NCI-H69 (cell line): ENCODE measurements around the gene PARD6B.
"Not testable (repeated sequence)": the region's sequence is repeated elsewhere in the genome, so short reads cannot be mapped to it uniquely, and the experiment has no call there.

Source experiments
- DNase-seq: peaks from one replicate; lab custom pipeline; 2025; lab: John Stamatoyannopoulos, UW

PARD6B gene

DNA sequence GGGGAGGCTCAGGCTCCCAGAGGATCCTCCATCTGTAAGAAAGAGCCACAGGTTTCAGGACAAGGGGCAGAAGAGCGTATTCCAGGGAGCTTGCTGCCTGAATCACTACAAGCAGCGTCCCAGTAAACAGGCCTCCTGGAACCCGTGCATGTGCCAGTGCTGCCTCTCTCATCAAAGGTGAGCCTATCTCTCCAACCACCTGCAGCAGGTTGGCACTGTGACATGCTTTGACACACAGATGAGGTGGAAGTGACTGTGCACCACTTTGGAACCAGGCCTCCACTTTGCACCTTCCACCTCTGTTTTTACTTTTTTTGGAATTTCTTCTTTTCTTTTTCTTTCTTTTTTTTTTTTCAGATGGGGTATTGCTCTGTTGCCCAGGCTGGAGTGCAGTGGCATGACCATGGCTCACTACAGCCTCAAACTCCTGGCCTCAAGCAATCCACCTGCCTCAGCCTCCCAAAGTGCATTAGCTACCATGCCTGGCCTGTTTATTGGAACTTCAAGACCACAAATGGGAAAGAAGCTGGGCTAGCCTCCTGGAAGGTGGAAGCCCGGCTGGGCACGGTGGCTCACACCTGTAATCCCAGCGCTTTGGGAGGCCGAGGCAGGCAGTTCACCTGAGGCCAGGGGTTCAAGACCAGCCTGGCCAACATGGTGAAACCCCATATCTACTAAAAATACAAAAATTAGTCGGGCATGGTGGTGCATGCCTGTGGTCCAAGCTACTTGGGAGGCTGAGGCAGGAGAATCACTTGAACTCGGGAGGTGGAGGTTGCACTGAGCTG is 27.5 kb upstream of the PARD6B start:
- DNase-seq = not testable (repeated sequence)

DNA sequence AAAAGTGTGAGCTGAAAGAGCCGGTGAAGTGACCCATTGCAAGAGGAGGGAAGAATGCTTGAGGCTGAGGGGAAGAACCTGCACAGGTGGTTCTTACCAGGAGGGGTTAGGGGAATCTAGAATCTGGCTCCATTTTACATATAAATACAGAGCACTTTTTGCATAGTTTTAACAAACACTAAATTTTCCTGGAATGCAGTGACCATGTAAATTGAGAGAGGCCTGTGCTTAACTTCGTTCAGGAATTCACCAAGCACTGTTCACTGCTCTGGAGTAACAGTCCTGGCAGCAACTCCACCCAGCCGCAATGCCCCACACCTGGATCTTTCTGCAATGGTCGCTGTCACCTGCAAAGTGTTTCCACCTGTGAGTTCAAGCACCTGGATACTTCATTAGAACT is 26.9 kb upstream of the PARD6B start:
- DNase-seq = no peak

DNA sequence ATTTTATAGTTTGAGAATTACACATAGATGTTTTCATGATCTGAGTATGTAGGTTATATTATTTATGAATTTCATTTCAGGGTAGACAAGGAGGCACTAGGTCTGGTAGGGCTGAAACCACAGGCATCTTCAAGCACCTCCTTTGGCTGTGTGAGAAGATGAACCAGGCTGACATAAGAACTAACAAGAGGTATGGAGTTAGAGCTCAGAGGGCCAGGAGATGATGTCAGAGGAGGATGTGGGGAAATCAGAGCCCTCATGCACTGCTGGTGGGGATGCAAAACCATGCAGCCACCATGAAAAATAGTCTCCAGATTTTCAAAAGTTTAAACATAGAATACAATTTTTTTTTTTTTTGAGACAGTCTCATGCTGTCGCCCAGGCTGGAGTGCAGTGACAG is 26.4 kb upstream of the PARD6B start:
- DNase-seq = no peak

DNA sequence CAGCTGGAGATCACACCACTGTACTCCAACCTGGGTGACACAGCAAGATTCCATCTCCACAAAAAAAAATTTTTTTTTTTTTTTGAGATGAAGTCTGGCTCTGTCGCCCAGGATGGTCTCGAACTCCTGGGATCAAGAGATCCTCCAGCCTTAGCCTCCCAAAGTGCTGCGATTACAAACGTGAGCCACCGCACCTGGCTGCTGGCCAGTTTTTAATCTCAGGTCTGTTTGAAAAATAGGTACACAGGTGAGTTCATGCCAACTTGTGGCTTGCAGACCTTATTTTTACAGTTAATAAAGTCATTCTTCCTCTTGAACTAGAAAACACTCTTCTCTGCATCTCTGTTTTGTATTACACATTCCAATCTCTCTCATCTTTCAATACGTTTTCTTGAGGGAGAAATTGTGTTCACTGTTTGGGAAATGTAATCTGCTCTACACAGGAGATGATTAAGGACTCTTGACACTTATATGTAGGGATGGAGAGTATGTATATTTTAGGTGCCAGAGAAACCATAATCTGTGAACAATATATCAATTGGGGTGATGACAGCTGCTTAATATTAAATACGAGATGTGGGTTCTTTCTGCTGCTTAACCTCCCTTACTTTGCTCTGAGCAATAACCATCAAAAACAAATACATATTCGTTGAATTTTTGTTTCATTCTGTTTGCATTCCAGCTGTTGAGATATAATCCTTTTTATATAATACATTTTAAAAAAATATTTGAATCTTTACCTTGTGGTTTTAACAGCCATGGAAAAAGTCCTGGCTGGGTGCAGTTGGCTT is 22.3 kb upstream of the PARD6B start:
- DNase-seq = no peak

DNA sequence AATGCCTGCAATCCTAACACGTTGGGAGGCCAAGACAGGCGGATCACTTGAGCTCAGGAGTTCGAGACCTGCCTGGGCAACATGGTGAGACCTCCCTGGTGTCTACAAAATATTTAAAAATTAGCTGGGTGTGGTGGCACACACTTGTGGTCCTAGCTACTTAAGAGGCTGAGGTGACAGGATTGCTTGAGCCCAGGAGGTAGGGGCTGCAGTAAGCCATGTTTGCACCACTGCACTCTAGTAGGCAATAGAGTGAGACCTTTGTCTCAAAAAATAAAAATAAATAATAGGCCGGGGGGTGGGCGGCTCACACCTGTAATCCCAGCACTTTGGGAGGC is 21.8 kb upstream of the PARD6B start:
- no peak for DNase-seq

DNA sequence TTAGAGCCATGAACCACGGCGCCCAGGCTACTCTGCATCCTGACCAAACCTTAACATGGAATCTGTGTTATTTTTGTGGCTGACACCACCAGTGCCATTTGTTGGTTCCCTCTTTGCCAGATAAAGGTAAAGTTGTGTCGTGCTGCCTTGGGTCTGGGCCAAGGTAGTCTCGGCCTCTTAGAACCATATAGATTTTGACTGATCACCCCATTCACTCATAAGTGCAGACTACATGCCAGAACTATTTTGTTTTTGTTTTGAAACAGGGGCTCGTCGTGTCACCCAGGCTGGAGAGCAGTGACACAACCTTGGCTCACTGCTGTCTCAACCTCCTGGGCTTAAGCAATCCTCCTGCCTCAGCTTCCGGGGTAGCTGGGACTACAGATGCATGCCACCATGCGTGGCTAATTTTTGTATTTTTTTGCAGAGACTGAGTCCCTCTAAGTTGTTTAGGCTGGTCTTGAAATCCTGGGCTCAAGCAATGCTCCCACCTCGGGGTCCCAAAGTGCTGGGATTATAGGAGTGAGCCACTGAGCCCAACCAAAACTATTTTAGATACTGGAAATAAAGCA is 20.8 kb upstream of the PARD6B start:
- DNase-seq = no peak

DNA sequence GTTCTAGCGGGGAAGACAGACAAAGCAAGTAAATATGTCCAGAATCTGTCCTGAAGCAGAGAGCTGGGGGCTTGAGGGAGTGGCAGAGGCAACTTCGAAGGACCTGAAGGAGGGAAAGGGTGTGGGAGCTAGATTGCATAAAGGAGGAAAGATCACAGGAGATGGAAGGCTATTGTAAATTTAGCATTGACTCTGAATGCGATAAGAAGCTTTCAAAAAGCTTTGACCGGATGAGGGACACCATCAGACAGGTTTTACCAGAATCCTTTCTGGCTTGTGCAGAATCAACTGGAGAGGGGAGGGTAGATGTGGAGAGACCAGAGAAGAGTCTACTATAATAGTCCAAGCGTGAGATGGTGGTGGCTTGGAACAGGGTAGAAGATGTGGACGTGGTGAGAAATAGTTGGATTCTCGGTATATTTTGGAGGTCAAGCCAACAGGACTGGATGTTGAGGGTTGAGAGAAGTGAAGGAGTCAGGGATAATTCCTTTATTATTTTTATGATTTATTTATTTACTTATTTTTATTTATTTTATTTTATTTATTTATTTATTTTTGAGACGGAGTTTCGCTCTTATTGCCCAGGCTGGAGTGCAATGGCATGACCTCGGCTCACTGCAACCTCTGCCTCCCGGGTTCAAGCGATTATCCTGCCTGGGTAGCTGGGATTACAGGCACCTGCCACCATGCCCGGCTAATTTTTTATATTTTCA is 20.1 kb upstream of the PARD6B start:
- DNase-seq = no peak

DNA sequence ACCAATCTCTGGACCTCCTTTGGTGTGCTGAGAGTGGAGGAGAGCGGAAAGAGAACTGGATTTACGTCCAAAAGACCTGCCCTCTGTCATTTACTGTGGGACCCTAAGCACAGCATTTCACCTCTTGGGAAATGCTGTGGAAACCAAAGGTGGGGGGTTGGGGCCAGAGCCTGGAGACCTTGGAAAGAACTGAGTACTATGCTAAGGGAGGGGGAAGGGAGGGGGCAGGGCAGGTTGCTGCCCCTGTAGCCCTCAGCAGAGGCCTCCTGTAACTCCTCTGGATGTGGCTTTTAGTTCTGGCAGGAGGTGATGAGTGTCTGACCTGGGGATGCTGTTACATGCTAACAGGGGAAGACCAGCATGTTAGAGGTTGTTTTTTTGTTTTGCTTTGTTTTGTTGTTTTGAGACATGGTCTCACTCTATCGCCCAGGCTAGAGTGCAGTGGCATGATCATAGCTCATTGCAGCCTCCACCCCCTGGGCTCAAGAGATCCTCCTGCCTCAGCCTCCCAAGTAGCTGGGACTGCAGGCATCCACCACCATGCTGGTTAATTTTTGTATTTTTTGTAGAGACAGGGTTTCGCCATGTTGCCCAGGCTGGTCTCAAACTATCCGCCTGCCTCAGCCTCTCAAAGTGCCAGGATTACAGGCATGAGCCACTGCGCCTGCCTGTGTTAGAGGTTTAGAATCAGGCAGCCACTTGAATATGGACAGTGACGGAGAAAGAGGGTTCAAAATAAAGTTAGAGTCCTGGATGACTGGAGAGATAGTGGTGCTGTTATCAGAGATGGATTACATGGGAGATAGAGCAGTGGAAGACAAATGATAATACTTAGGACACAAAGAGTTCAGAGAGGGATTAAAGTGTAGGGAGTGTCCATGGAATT is 18.4 kb upstream of the PARD6B start:
- DNase-seq = no peak

DNA sequence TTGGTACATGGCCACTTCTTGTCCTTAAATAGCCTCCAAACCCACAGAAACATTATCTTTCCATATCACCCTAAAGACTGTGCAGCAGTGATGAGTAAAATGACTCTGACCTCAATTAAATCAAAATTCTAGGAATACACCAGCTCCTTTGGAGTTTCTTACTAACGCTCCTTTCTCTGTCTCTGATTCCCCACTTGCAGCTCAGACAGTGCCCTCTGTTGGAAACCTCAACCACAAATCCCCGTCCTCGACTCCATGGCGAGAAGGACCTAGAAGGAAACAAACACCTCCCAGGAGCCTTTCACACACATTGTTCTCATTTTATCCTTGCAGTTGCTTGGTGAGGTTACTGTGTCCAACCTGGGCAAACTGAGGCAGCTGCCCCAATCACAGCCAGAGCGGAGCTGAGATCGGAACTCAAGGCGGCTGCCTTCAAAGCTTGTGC is 17.7 kb upstream of the PARD6B start:
- DNase-seq = no peak

DNA sequence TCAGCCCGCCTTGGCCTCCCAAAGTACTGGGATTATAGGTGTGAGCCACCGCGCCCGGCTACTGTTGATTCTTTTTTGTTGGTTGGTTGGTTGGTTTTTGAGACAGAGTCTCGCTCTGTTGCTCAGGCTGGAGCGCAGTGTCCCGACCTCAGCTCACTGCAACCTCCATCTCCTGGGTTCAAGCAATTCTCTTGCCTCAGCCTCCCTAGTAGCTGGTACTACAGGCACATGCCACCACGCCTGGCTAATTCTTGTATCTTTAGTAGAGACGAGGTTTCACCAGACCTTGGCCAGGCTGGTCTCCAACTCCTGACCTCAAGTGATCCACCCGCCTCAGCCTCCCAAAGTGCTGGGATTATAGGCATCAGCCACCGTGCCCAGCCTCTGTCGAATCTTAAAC is 17.0 kb upstream of the PARD6B start:
- not testable (repeated sequence) for DNase-seq

DNA sequence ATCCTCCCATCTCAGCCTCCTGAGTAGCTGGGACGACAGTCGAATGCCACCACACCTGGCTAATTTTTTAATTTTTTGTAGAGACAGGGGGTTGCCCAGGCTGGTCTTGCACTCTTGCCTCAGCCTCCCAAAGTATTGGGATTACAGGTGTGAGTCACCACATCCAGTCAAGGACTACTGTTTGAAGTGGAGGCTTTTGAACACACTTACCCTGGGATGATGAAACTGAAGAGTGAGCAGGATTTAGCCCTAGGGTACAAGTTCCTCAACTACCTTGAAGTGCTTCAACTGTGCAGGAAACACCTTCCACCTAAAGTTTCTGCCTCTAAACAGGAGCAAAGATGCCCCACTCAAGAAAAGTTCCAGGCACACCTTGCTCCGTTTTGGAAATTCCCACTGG is 15.7 kb upstream of the PARD6B start:
- no peak for DNase-seq

DNA sequence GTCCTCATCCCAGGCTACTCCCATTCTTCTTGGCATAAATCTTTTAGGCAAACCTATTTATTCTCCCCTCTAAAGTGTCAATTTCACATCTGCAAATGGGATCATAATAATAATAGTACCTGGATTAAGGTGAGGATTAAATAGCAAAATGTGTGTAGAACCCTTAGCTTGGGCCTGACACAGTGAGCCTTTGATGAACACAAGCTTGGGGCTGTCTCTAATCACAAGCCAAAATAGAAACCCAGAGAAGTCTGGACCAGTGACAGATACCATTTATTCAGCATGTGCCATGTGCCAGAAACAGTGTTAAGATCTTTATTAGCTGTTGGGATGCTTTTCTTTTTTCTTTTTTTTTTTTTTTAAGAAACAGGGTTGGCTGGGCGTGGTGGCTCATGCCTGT is 14.9 kb upstream of the PARD6B start:
- DNase-seq = no peak

DNA sequence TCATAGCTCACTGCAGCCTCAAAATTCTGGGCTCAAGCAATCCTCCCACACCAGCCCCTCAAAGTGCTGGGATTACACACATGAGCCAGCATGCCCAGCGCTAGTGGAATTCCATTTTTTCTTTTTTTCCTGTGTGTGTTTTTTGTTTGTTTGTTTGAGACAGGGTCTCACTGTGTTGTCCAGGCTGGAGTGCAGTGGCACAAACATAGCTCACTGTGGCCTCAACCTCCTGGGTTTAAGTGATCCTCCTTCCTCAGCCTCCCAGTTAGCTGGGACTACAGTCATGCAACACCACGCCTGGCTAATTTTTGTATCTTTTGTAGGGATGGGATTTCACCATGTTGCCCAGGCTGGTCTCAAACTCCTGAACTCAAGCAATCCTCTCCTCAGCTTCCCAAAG is 14.1 kb upstream of the PARD6B start:
- DNase-seq = no peak

DNA sequence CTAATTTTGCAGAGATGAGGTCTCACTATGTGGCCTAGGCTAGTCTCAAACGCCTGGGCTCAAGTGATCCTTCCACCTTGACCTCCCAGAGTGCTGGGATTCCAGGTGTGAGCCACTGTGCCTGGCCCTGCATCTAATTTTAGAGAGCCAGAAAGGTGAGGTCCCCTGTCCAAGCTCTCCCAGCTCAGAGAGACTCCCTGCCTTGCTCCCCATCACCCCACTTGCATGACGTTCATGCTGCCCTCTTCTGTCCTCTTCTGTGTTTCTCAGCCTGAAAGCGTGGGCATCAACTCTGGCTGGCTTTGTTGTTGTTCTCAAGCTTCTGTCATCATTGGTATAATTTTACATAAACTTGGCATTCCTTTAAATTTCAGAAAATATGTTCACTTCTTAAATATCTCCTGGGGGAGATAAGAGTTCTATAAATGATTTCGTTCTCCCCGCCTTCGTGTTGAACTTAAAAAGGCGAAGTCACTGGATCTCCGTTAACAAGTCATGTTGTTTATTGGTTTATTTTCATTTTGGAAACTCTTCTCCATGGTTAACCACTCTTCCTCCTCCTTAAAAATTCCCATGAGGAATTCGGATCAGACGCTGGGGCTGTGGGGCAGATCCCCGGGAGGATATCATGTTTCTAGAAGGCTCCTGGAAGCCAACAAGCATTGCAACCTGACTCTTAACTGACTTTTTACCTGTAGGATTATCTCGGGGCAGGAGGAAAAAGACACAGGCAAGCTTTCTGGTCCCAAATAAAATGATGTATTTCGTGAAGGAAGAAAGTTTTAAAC is 13.2 kb upstream of the PARD6B start:
- peak; percentile 28 for DNase-seq

DNA sequence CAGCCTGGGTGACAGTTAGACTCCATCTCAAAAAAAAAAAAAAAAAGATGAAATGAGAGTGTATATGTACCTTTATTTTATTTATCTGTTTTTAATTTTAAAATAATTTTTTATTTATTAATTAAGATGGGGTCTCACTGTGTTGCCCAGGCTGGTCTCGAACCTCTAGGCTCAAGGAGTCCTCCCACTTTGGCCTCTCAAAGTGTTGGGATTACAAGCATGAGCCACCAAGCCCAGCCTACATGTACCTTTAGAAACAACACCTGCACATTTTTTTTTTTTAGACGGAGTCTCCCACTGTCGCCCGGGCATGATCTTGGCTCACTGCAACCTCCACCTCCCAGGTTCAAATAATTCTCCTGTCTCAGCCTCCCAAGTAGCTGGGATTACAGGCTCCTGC is 12.1 kb upstream of the PARD6B start:
- no peak for DNase-seq

DNA sequence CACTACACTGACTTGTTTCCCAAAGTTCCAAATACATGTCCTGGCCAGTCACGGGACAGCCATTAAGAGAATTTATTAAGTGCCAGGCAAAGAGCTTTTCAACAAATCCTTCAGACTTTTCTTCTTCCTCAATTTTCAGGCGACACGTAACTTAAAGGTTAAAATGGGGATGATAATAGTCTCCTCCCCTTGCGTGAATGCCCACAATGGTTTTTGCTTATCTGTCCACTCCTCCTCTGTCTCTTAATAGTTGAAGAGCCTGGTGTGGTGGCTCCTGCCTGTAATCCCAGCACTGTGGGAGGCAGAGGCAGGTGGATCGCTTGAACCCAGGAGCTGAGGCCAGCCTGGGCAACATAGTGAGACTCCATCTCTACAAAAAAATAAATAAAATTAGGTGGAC is 11.4 kb upstream of the PARD6B start:
- no peak for DNase-seq

DNA sequence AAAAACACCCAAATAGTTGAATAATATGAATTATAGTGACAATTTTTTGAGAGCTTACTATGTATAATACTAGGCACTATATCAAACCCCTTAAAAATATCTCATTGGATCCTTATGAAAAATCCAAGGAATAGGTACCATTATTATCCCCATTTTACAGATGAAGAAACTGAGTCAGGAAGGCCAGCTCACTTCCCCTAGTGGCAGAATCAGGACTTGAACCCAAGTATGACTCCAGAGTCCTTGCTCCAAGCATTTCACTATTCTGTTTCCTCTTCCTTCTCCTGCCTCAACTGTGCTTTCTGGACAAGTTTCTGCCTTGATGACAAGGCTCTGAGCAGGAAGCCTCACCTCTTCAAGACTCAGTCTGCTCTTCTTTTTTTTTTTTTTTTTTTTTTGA is 10.8 kb upstream of the PARD6B start:
- no peak for DNase-seq

DNA sequence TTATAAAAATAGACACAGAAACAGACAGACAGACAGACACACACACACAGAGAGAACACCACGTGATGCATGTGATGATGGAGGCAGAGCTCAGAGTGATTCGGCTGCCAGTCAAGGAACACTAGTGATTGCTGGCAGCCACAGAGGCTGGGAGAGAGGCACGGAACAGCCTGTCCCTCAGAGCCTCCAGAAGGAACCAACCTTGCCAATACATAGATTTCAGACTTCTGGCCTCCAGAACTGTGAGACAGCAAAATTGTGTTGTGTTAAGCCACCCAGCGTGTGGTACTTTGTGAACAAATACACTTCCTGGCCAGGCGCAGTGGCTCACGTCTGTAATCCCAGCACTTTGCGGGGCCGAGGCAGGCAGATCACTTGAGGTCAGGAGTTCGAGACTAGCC is 9.5 kb upstream of the PARD6B start:
- DNase-seq = no peak

DNA sequence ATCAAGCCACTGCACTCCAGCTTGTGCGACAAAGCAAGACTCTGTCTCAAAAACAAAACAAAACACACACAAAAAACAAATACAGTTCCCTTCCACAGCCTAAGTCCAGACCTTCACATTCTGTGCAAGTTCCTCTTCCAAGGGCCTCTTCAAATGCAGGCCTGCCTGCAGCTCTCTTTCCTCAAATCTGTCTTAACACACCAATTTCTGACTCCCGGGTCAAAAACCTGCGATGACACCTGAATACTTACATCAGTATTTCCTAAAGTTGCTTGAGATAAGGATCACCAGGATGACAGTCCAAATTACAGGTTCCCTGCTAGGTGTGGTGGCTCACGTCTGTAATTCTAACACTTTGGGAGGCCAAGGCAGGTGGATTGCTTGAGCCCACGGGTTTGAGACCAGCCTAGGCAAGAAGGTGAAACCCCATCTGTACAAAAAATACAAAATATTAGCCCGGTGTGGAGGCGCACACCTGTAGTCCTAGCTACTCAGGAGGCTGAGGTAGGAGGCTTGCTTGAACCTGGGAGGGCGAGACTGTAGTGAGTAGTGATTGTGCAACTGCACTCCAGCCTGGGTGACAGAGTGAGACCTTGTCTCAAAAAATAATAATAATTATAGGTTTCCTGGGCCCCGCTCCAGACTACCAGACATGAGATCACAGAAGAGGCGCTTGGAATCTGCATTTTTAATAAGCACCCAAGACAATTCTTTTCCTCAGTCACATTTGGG is 8.8 kb upstream of the PARD6B start:
- DNase-seq = no peak

DNA sequence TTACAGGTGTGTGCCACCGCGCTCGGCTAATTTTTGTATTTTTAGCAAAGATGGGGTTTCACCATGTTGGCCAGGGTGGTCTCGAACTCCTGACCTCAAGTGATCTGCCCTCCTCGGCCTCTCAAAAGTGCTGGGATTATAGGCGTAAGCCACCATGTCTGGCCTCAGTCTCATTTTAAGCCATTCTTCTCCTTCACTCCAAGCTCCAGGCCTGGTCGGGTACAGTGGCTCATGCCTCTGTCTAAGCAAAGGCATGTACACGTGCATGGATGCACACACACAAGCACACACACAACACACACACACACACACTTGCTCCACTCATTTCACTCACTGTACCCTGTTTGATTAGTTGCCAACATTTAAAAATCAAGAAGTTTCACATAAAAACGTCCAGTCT is 7.7 kb upstream of the PARD6B start:
- no peak for DNase-seq
